Neutrophil (primary cell): ENCODE measurements around the gene CST7.

Experiments
- H3K27ac ChIP-seq: fragments of 200-600 bp; sonication (generic); 2 replicates; pipeline ENCODE4 v1.5.1; 2016; ENCODE audit warnings: mild to moderate bottlenecking, moderate library complexity
- H3K27me3 ChIP-seq: fragments of 200-600 bp; sonication (generic); 2 replicates; pipeline ENCODE4 v1.6.0; 2016; ENCODE audit warnings: mild to moderate bottlenecking
- H3K36me3 ChIP-seq: fragments of 200-600 bp; sonication (generic); 2 replicates; pipeline ENCODE4 v1.5.1; 2017
- H3K4me1 ChIP-seq, 2 experiments: fragments of 200-600 bp in 1 of 2; sonication (generic) in 1 of 2; 1 replicate in 1 of 2; 2 replicates in 1 of 2; pipeline versions ENCODE4 v1.5.1 to v1.6.1; 2013 to 2016; ENCODE audit warnings: low read depth in 1 of 2, low read length in 1 of 2, mild to moderate bottlenecking in 1 of 2, moderate library complexity in 1 of 2; ENCODE audit not compliant: control insufficient read depth in 1 of 2, insufficient read depth in 1 of 2
- H3K4me3 ChIP-seq, 2 experiments: fragments of 200-600 bp in 1 of 2; sonication (generic) in 1 of 2; 1 replicate in 1 of 2; 2 replicates in 1 of 2; pipeline ENCODE4 v1.5.1; 2013 to 2016; ENCODE audit warnings: low read depth in 1 of 2, low read length in 1 of 2, mild to moderate bottlenecking in 1 of 2, moderate library complexity in 1 of 2
- H3K9me3 ChIP-seq: fragments of 200-600 bp; sonication (generic); 2 replicates; pipeline ENCODE4 v1.5.1; 2016
- CTCF ChIP-seq: fragments of 200-600 bp; sonication (generic); IDR thresholded peaks from 2 replicates; pipeline ENCODE4 v1.5.1; 2016; ENCODE audit warnings: antibody characterized with exemption

CST7 gene

DNA sequence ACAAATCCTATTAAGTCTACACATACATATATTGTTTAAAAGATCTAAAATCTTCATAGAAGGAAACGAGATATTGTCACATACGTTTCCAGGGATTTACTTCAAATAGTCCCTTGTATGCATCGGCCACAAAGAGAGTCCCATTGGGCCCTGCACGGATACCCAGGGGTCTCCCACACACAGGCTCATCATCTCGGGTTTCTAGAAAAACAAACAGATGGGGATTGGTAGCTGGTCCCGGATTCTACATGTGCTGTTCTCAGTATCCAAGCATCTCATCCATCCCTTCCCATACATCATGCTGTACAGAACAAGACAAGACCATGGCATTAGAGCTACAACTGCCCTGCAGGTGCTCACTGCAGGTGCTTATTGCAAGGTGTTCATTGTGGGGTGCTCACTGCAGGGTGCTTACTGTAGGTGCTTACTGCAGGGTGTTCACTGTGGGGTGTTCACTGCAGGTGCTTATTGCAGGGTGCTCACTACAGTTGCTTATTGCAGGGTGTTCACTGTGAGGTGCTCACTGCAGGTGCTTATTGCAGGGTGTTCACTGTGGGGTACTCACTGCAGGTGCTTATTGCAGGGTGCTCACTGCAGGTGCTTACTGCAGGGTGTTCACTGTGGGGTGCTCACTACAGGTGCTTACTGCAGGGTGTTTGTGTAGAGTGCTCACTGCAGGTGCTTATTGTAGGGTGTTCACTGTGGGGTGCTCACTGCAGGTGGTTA lies 22.5 kb downstream of the CST7 start:
- Histone ChIP-seq H3K36me3 (peaks cover 80% of the 10 kb centered on the region), H3K27me3 (no peaks in the 10 kb centered on the region), H3K4me1 (peaks cover 26 to 35% of the 10 kb centered on the region in 2 experiments), H3K4me3 (no peak overlapping the region), H3K9me3 (no peaks in the 10 kb centered on the region), H3K27ac (peak overlapping the region; percentile 67)
- TF ChIP-seq CTCF, result no peak

GRCh38 chr20:24972341-24972740 lies 23.3 kb downstream of the CST7 start:
- peaks cover 34 to 41% of the 10 kb centered on the region in 2 experiments for H3K4me1 ChIP-seq
- H3K27ac ChIP-seq, result peak overlapping the region; percentile 13
- no peak overlapping the region for H3K4me3 ChIP-seq
- TF ChIP-seq CTCF, result no peak
- peaks cover 80% of the 10 kb centered on the region for H3K36me3 ChIP-seq
- H3K9me3 ChIP-seq, result no peaks in the 10 kb centered on the region
- H3K27me3 ChIP-seq, result no peaks in the 10 kb centered on the region

DNA sequence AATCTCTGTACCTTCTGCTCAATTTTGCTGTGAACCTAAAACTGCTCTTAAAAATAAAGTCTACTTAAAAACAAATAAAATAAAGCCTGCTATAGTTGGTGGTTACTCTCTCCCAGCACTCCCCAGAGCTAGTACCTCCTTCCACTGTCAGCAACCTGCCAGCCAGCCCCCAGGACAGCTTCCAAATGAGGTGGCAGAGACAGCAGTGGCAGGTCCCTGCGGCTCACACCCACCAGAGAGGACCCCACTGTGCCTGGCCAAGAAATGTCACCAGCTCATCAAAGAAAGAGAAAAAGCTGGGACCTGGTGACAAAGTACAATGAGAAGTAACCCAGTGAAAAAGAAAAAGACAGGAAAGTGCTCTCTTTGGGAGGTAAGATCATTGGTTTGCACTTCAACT lies 28.3 kb downstream of the CST7 start:
- H3K4me3 ChIP-seq, result no peak overlapping the region
- TF ChIP-seq CTCF, result no peak
- peaks cover 64% of the 10 kb centered on the region for H3K36me3 ChIP-seq
- H3K9me3 ChIP-seq, result no peaks in the 10 kb centered on the region
- H3K27me3 ChIP-seq, result no peaks in the 10 kb centered on the region
- peaks cover 78 to 82% of the 10 kb centered on the region in 2 experiments for H3K4me1 ChIP-seq
- peak overlapping the region; percentile 96 for H3K27ac ChIP-seq

GRCh38 chr20:24977797-24978196 lies 28.7 kb downstream of the CST7 start:
- Histone ChIP-seq H3K4me1 (peaks cover 82% of the 10 kb centered on the region in 2 experiments), H3K27ac (peak overlapping the region; percentile 96), H3K36me3 (peaks cover 59% of the 10 kb centered on the region), H3K4me3 (no peak overlapping the region), H3K27me3 (no peaks in the 10 kb centered on the region), H3K9me3 (no peaks in the 10 kb centered on the region)
- TF ChIP-seq CTCF, result no peak

GRCh38 chr20:24978513-24978912 lies 29.4 kb downstream of the CST7 start:
- Histone ChIP-seq H3K9me3 (no peaks in the 10 kb centered on the region), H3K27ac (peak overlapping the region; percentile 96), H3K36me3 (peaks cover 53% of the 10 kb centered on the region), H3K4me1 (peaks cover 89 to 90% of the 10 kb centered on the region in 2 experiments), H3K4me3 (no peak overlapping the region), H3K27me3 (no peaks in the 10 kb centered on the region)
- no peak for TF ChIP-seq CTCF
